Panc1 (cell line): Measurements from ENCODE around the gene PLCXD1. TPM values are rescaled to one million over a fixed set of nuclear protein-coding genes. Genes with fewer than 3 reads are reported as not detected.

Source experiments
- ATAC-seq: fragments of 200-7000 bp; cut with Tn5 transposase; 2 replicates; pipeline ENCODE4 v1.9.1; 2020; ENCODE audit warnings: mild to moderate bottlenecking, moderate library complexity
- BruUV-seq: library from RNA; stranded (reverse); fragments of 400-500 nt; replicated peaks from 2 replicates; lab custom pipeline; 2021; lab: Mats Ljungman, UMichigan
- CTCF ChIA-PET: fragments of 300-600 bp; sonication (Branson Sonifier 250); formaldehyde crosslinking; loops from one replicate; lab custom pipeline; 2022; ENCODE audit warnings: antibody characterized with exemption; lab: Charles Lee
- POLR2A ChIA-PET: fragments of 300-600 bp; sonication (Branson Sonifier 250); formaldehyde crosslinking; loops from one replicate; lab custom pipeline; 2022; ENCODE audit warnings: antibody characterized with exemption; lab: Charles Lee
- DNase-seq: peaks from one replicate; pipeline ENCODE4 v3.0.0-alpha.2; 2010; ENCODE audit warnings: low read depth, low spot score
- H3K27ac ChIP-seq: 2 replicates; pipeline ENCODE4 v1.5.1; 2011; ENCODE audit warnings: mild to moderate bottlenecking, low read length, inconsistent platforms
- H3K27me3 ChIP-seq: fragments of 200-500 bp; sonication (Bioruptor generic); 2 replicates; pipeline ENCODE4 v1.6.0; 2014; ENCODE audit warnings: low read length, inconsistent platforms; ENCODE audit not compliant: control insufficient read depth, insufficient read depth
- H3K36me3 ChIP-seq: fragments of 200-500 bp; sonication (Bioruptor generic); 2 replicates; pipeline ENCODE4 v1.5.1; 2014; ENCODE audit warnings: inconsistent platforms, mild to moderate bottlenecking, low read length, moderate library complexity; ENCODE audit not compliant: control insufficient read depth, insufficient read depth
- H3K4me1 ChIP-seq: 2 replicates; pipeline ENCODE4 v1.5.1; 2011; ENCODE audit warnings: inconsistent platforms, mild to moderate bottlenecking, low read length, moderate library complexity; ENCODE audit not compliant: control insufficient read depth, insufficient read depth
- H3K4me3 ChIP-seq, 2 experiments: 2 replicates each; pipeline ENCODE4 v1.5.1; 2011 to 2012; ENCODE audit warnings: low read depth in 2 of 2, low read length in 2 of 2, mild to moderate bottlenecking in 2 of 2, inconsistent platforms in 1 of 2, moderate library complexity in 1 of 2
- H3K9me3 ChIP-seq: fragments of 200-500 bp; sonication (Bioruptor generic); 2 replicates; pipeline ENCODE4 v1.5.1; 2014; ENCODE audit warnings: low read depth, mild to moderate bottlenecking, inconsistent platforms, low read length, moderate library complexity; ENCODE audit not compliant: control insufficient read depth, insufficient read depth
- CTCF ChIP-seq: fragments of 450-650 bp; IDR thresholded peaks from 2 replicates; pipeline ENCODE4 v1.5.1; 2017; ENCODE audit warnings: mild to moderate bottlenecking
- POLR2AphosphoS5 ChIP-seq: IDR thresholded peaks from 2 replicates; pipeline ENCODE4 v1.6.1; 2012; ENCODE audit warnings: mild to moderate bottlenecking, low read depth, low read length, moderate library complexity
- REST ChIP-seq, 2 experiments: IDR thresholded peaks; 2 replicates each; pipeline ENCODE4 v1.6.1; 2011 to 2012; ENCODE audit warnings: low read depth in 2 of 2, control low read depth in 1 of 2, low read length in 1 of 2, mild to moderate bottlenecking in 1 of 2, moderate library complexity in 1 of 2; ENCODE audit not compliant: insufficient read depth in 1 of 2
- SIN3A ChIP-seq: IDR thresholded peaks from 2 replicates; pipeline ENCODE4 v1.6.1; 2012; ENCODE audit warnings: low read depth, mild to moderate bottlenecking, low read length, moderate library complexity, borderline replicate concordance; ENCODE audit not compliant: insufficient read depth
- TCF7L2 ChIP-seq: IDR thresholded peaks from 2 replicates; pipeline ENCODE4 v1.6.1; 2011; ENCODE audit warnings: mild to moderate bottlenecking, low read depth, low read length, inconsistent platforms
- in situ Hi-C: cut with HindIII; loops from 2 replicates; pipeline ENCODE4 v1.10.0; 2016; ENCODE audit warnings: low sequenced_read_pairs, low pct_unique_long_range_greater_than_20kb
- intact Hi-C: fragments of 100-400 bp; cut with micrococcal nuclease; formaldehyde crosslinking; loops from one replicate; pipeline ENCODE4 v1.10.0; 2022; ENCODE audit not compliant: unreplicated experiment
- total RNA-seq: library from RNA; stranded (reverse); gene quantifications from one replicate; pipeline ENCODE4 v1.2.1, GENCODE V29; 2021; ENCODE audit not compliant: unreplicated experiment

Gene PLCXD1
- total RNA-seq, 1 experiment from 2014 or later: 54.9 TPM

- no peaks in the 10 kb centered on the region for H3K27me3 ChIP-seq
- ATAC-seq (no peak; the same call in 1 of the 2 replicates), DNase-seq (peak; percentile 8)
- BruUV-seq: no TSS peak
- peak overlapping the region; percentile 20 to 49; a peak in 3 of 4 replicates for H3K4me3 ChIP-seq
- ChIA-PET POLR2A (no interaction called here), CTCF (no interaction called here)
- H3K27ac ChIP-seq: no peak overlapping the region
- H3K9me3 ChIP-seq: no peaks in the 10 kb centered on the region
- no peaks in the 10 kb centered on the region; the same call in 1 of the 2 replicates for H3K36me3 ChIP-seq
- in situ Hi-C loops (no loop called here), intact Hi-C loops (no loop called here)
- H3K4me1 ChIP-seq: no peaks in the 10 kb centered on the region
- TF ChIP-seq CTCF (no peak), SIN3A (no peak), TCF7L2 (no peak), REST (IDR thresholded peaks at IDR 0.05; ENCODE audit: insufficient read depth in 1 of 2, low read depth in 2 of 2, low read length in 1 of 2) (no peak), POLR2AphosphoS5 (no peak)
Observed at GRCh38 chrX:317424-318067, 36.4 kb downstream of the PLCXD1 start.

- no peaks in the 10 kb centered on the region for H3K4me1 ChIP-seq
- ATAC-seq (peak; percentile 74), DNase-seq (peak; percentile 48)
- intact Hi-C loops (no loop called here), in situ Hi-C loops (no loop called here)
- TF ChIP-seq REST (IDR thresholded peaks at IDR 0.05; ENCODE audit: insufficient read depth in 1 of 2, low read depth in 2 of 2, low read length in 1 of 2): no peak
- TF ChIP-seq POLR2AphosphoS5: no peak; the same call in 1 of the 2 replicates
- TF ChIP-seq TCF7L2: no peak
- TF ChIP-seq CTCF: no peak
- TF ChIP-seq SIN3A: no peak
- BruUV-seq: no TSS peak
- POLR2A ChIA-PET: no interaction called here
- H3K36me3 ChIP-seq: no peaks in the 10 kb centered on the region; the same call in 1 of the 2 replicates
- H3K4me3 ChIP-seq: peak overlapping the region; percentile 42 to 49
- H3K9me3 ChIP-seq: no peaks in the 10 kb centered on the region
- no peak overlapping the region for H3K27ac ChIP-seq
- no peaks in the 10 kb centered on the region for H3K27me3 ChIP-seq
- CTCF ChIA-PET: no interaction called here
Observed at GRCh38 chrX:318068-318738, 37.0 kb downstream of the PLCXD1 start.
